ENCODE data around the gene MYO16.

Gene MYO16

DNA sequence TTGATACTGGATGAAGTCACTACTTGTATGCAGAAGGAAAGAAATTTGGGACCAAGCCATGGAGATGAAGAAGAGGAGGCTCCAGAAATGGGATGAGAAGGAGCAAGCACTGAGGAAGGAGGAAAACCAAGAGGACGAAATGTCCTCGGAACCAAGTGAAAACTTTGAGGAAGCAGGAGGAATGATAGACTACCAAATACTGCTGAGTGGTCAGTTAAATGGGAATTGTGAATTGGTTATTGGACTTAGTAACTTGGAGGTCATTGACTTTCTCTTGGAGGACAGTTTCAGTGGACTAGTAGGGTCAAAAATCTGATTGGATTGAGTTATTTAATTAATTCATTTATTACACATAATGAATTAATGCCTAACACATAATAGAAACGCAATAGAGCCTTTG is 167.9 kb downstream of the MYO16 start:
- no peak for DNase-seq (ENCODE audit: low spot score)

DNA sequence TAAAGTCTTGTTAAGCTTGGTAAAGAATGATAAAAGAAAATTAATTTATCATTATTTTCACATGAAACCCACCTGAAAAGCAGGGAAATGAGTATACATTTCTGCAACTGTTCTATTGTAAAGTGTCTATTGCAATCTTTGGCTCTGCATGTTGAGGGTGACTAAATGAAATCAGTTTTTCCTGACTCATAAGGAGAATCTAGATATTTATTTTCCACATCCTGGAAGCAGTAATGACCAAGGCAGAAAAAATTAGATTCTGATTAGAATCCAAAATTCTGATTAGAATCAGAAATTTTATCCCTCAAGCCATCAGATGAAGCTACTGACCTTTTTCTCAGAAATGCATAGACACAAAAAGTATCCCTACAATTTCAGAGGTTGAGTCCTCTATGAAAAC is 178.4 kb downstream of the MYO16 start:
- no peak for DNase-seq (ENCODE audit: low spot score)

DNA sequence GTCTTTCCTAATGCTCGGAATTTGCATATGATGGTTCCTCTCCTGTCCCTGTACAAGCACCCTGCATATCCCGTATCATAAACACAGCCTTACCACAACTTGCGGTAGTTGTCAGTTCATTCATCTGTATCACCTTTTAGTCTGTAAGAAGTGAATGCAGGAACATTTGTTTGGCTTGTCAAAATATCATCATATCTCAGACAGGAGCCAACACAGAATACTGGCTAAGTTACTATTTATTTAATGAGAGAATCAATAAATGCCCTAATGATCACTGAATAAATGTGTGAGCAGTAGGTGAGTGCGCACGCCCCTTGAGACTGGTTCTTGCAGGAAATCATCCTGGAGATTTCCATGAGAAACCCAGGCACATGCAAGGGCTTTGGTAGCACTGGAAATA is 182.8 kb downstream of the MYO16 start:
- no peak for DNase-seq (ENCODE audit: low spot score)

DNA sequence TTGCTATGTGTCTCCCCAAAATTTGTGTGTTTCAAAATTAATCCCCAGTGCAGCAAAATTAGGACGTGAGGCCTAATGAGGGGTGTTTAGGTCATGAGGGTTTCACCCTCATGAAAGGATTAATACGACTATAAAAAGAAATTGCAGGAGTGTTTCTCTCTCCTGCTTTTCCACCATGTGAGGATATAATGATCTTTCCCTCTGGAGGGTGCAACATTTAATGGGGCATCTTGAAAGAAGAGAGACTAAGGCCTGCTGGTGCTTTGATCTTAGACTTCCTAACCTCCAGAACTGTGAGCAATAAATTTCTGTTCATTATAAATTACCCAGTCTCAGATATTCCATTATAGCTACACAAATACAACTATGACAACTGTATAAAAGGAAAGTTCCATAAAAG is 183.2 kb downstream of the MYO16 start:
- DNase-seq (ENCODE audit: low spot score), result no peak

DNA sequence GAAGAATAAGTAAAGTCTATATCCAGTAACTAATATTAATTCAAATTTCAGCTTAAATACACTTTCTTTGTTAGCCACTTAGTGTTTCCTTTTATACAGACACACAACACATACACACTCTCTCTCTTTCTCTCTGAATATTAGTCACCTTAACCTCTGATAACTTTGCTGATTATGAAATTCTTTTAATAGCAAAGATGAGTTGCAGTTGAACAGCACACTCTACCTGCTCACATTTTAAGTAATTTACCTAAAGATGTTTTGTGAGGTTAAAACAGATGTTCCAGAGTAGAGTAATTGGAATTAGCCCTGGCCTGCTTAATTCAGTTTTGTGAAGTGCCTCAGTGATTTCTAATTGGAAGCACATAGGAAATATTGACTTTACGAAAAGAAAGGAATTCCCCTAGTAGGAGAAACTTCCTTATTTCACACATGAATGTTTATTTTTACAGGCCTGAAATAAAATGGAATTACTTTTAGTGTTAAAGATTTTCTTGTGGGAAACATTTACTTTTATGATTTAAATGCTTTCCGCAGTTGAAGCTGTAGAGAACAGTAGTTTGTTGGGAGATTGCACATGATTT is 184.3 kb downstream of the MYO16 start:
- no peak for DNase-seq (ENCODE audit: low spot score)

DNA sequence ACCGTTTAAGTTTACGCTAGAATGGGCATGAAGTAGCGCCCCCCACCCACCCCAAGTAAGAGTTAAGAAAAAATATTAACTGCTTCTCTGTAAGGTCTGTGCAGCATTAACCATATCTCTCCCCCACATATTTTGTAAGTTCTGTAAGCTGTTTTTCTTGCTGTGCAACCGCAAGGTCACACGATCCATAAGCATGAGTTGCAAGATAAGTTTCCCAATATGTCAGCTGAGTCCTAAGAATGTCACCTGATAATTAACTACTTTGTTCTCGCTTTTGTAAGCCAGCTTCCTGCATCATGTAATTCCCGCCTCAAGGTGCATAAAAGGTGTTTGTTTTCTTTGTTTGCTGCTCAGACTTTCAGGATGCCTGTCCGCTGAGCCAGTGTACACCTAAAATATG is 187.0 kb downstream of the MYO16 start:
- DNase-seq (ENCODE audit: low spot score), result no peak

DNA sequence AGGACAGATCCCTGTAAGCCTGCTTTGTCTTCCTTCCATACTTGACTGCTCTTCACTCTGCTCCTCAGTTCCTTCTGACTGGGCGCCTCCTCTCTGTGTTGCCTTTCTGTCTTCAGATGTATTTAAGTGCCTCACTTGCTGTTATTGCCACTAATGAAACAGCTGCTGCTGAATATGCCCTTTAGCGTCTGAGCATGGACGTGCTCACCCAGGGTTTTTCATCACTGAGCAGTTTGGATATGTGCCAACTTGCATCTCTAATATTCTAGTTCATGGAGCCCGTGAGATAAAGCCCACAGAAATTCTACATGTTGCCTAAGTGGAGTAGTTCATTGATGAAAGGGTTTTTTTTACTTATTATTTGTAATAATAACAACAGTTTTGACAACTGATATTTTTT is 198.2 kb downstream of the MYO16 start:
- no peak for DNase-seq (ENCODE audit: low spot score)

DNA sequence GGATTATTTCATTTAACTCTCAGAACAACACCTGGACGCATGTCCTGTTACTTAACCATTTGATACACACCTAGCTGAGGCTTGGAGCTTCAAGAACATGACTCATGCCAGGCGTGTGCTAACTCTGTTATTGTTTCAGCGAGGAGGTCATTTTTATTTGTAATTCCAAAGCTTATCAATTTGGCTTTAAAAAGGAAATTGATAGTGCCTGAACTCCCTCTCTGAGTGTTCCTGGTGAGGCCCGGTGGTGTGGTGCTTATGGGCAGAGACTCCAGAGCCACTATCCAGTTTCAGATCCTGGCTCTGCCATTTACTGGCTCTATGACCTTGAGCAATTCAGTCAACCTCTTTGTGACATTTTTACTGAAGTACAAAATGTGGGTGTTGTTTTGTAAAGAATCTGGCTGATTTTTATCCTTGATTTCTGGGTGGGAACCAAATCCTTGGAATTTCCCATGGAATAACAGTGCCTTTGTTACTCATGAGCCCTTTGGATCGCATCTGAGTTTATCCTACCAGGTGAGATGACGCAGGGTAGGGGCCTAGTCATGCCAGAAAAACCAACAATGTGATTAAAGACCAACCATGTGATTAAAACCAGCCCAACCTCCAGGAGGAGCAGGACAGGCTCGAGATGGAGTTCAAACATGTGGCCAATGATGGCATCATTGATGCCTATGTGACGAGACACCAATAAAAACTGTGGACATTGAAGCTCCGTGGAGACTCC is 198.8 kb downstream of the MYO16 start:
- DNase-seq (ENCODE audit: low spot score), result no peak

DNA sequence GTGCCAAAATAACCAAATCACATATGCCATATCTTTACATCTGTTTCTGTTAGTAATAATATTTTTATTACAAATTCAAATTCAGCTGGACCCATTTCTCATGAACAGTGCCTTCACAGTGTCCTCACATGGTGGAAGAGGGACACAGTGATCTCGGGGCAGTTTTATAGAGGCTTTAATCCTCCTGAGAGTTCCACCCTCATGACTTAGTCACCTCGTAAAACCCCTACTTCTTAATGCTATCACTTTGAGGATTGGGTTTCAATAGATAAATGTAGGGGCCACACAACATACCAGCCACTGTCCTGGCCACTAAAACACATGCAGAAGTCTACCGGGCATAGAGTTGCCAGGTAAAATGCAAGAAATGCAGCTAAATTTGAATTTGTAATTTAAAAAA is 201.5 kb downstream of the MYO16 start:
- DNase-seq (ENCODE audit: low spot score), result no peak

DNA sequence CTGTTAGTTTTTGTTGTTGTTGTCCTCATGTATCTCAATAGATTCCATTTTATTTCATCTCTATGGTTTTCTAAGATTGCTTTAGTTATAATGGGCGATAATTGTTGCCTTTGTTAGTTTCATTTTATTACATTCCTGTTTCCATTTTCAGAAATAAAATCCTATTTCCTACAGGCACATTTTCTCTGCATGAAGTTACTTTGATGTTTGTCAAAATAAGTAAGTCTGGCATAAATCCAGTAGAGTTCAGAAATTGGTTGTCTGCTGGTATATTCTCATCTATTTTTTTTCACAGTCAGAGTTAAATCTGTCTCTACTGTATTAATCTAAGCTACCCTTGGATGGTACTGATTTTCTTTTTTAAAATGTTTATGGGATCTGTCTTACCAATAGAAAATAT is 204.1 kb downstream of the MYO16 start:
- no peak for DNase-seq (ENCODE audit: low spot score)

DNA sequence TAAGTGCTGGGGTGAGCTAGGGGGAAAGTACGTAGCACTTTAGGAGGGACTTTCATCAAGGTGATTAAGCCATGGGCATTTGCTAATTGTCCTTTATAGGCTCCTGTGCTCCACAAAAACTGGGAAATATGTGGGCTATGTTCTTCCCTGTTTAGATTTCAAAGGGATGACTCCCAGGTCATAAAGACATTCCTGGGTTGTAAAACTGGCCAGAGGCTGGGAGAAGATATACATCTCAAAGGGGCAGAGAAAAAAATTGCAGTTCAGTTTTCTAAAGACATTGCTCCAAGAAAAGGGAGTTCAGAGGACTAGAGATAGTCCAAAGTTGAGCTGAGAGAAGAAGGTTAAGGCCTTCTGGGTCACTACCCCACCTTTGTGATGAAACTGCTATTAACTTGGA is 204.8 kb downstream of the MYO16 start:
- DNase-seq (ENCODE audit: low spot score), result no peak

DNA sequence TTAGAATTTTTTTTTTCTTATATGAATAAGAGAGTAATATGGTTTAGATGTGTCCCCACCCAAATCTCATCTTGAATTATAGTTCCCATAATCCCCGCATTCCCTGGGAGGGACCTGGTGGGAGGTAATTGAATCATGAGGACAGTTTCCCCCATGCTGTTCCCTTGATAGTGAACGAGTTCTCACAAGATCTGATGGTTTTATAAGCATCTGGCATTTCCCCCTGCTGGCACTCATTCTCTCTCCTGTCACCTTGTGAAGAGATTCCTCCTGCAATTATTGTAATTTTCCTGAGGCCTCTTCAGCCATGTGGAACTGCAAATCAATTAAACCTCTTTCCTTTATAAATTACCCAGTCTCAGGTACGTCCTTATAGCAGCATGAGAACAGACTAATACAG is 205.7 kb downstream of the MYO16 start:
- no peak for DNase-seq (ENCODE audit: low spot score)

DNA sequence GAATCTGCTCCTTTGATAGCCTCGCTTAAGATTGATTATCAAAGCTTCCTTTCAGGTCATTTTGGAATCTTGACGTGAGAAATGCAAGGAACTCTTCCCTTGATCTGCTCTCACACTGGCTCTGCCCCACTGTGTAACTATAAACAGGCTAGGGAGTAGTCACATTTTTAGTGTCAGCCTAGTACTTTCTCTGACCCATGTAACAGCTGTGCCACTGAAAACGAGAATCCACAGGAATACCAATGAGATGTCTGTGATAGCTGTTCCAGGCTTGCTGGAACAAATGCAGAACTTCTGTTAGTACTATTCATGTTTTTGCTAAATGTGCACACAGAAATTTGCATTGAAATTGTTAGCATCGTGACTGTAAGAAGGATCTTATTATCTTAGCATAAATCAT is 221.3 kb downstream of the MYO16 start:
- no peak for DNase-seq (ENCODE audit: low spot score)

DNA sequence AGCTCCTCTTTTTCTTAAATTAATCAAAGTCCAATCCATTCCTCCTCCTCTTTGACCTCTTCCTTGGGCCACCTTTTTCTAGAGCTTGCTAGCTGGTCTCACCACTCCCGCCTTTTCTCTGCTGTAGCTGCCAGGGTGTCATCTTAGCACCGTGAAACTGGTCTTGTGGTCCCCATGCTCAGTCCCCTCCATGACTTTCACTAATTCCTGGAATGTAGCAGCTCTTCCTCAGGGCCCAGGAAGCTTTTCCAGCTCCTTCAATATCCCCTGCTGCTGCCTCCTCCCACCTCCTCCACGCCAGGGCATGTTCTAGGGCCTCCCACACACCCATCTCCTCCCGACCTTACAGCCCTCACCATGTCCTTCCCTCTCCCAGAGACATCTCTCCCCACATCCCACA is 222.2 kb downstream of the MYO16 start:
- DNase-seq (ENCODE audit: low spot score), result no peak

DNA sequence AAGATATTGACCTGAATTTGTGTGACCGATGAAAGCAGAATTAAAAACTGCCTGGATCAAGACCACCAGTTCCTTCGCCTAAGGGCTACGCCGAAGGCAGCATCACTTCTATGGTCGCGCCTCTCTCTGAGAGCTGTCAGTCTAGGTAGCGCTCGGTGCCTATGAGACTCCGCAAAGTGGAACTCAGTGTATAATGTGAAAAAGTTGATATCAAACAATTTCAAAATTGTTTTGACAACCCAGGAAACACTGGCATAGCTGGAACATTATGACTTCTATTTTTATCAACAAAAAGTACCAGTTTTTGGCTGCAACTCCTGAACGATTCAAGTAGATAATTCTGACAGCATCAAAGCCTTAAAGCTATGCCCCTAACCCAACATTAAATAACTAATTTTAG is 223.6 kb downstream of the MYO16 start:
- DNase-seq (ENCODE audit: low spot score), result no peak

DNA sequence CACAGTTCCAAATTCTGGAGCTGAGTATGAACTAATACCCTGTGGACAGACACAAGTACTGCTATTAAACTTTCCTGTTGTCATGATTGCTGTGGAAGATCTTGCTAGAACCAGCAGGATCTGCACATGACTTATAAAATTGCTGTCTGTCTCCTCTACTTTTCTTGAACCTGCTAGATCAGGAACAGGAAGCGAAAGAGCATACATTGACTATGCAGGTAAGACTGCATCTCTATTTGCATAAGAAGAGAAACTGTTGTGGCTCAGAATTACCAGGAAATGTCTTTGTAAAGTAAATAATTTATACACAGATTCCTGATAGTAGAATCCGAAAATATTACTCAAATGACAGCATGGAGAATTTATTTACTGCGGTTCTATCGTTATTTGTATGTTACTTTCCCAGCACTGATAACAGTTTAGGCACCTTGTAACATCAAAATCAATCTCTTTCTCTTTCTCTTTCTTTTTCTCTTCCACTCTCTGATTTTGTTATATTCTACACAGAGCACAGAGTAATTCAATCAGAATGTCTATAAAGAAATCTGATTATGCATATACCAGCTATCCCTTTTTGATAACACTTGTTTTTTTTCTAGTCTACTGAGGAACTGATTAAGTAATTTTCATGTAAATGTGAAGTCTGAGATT is 226.5 kb downstream of the MYO16 start:
- no peak for DNase-seq (ENCODE audit: low spot score)

DNA sequence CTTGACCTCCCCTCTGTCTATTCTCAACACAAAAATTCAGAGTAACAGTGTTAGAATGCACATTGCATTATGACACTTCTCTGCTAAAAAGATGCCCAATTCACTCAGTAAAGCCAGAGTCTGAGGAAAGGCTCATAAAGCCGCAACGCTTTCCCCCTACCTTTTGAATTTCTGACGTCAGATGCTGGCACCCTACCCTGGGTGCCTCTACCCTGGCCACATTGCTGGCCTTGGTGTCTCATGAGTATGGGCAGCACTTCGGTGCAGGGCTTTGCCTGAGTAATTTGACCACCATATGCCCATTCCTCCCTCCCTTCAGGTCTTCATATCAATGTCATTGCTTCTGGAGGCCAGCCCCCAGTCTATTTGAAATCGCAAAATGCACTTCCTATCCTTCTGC is 229.3 kb downstream of the MYO16 start:
- DNase-seq (ENCODE audit: low spot score), result no peak

DNA sequence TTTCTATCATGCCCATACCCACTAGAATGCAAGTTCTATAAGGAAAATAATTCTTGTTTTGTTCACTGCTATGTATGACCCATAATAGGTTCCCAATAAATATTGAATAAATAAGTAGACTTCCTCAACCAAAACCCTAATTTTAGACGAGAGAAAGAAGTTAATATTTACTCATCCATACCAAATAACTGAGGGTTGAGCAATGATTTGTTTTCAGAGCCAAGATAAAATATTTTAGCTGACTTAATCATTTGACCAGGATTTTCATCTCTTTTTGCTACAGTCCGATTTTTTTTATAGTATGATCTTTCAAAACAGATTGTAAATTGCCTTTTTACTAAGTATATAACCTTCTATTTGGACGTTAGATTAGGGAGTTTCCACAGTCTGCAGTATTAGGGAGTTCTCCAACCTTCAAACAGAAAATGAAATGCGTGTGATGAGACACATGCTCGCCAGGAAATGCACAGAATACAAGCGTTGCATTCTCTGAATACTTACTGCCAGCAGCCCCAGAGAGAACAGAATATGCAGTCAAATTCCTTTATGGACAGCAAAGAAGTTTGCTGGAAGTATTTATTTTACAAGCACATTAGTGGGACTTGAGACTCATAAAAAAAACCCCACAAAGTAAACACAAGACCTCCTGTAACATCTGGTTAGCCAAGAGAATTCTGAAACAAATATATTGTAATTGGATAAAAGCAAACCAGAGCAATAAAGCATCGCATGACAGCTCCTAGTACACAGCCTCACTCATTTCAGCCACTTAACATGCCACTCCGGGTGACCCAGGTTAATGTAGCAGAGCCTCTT is 230.0 kb downstream of the MYO16 start:
- no peak for DNase-seq (ENCODE audit: low spot score)

DNA sequence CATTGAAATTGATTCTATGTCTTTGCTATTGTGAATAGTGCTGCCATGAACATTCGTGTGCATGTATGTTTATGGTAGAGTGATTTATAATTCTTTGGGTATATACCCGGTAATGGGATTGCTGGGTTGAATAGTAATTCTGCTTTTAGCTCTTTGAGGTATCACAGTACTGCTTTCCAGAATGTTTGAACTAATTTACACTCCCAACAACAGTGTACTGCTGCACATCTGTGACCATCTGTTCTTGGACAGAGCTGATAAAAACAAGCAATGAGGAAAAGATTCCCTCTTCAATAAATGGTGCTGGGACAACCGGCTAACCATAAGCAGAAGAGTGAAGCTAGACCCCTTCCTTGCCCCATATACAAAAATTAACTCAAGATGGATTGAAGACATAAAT is 231.0 kb downstream of the MYO16 start:
- no peak for DNase-seq (ENCODE audit: low spot score)

DNA sequence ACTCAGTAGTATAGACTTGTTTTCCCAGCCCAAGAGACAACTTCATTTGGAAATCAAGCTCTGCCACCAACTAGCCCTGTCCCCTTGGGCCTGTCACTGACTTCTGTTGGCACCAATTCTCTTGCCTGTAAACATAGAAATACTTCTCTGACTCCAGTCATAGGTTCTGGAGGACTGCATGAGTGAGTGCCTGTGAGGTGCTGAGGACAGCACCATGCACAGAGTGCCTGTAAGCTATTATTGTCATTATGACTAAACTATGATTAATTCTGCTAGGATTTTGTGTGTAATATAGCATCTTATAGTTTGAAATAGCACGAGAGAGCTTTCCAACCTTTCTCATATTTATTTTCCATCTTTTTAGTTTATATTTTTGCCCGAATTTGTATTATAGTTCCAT is 247.9 kb downstream of the MYO16 start:
- DNase-seq (ENCODE audit: low spot score), result no peak

DNA sequence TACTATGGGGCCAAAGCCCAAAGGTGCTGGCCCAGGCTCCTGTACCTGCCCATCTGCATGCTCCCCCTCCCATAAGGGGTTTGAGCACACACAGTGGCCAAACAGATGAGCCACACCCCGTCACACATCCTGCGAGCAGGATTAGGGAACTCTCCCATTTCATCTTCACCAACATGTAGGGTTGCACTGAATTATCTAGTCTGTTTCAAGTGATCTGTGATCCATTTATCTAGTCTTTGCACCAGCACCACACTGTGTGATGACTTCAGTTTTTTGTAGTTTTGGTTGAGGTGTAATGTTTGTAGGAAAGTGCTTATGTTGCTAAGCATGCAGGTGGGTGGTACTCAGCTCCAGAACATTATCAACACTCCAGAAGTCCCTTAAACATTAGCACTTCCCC is 249.3 kb downstream of the MYO16 start:
- DNase-seq (ENCODE audit: low spot score), result no peak

DNA sequence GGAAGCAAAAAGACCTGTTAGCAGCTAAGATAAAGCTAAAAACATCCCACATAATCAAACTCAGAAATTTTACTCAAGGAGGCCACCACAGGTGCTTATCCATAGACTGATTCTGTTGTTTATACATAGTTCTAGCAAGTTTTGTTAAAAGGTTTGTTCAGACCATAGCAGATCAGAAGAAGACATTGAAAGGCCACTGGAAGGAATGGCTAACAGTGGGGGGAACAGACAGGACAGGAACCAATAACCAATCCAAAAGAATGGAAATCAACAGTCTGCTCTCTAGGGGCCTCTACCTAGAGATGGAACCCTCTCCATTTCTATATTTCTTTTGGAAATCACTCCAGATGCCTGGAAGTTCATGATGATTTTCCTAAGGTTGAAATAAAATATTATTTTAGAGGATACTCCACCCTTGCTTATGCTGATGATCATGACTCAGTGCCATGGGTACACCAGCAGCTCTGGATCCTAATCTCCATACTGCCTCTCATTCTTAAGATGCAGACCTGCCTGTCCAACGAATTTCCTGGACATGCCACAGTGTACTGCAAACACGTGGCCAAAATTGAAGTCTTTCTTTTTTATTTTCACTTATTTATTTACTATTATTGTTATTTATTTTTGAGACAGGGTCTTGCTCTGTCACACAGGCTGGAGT is 260.0 kb downstream of the MYO16 start:
- no peak for DNase-seq (ENCODE audit: low spot score)
